ENCODE results near the gene FAM25A.
"Not testable (repeated sequence)": the region's sequence is repeated elsewhere in the genome, so short reads cannot be mapped to it uniquely, and the experiment has no call there.

DNA sequence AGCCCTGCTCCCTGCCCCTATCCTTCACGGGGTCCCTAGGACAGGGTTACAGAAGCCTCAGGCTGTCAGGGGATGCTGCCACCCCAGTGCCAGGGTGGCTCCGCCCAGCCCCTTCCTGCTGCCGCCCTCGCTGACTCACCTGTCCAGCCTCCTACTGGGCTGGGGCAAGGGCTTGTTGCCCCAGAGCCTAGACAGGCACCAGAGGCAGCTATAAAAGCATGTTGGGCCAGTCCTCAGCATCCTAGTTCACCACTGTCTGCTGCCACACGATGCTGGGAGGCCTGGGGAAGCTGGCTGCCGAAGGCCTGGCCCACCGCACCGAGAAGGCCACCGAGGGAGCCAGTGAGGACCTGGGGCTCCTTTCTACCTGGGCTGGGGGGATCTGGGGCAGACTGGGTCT, at the start of gene FAM25A:
- TF ChIP-seq, protein P1, sequence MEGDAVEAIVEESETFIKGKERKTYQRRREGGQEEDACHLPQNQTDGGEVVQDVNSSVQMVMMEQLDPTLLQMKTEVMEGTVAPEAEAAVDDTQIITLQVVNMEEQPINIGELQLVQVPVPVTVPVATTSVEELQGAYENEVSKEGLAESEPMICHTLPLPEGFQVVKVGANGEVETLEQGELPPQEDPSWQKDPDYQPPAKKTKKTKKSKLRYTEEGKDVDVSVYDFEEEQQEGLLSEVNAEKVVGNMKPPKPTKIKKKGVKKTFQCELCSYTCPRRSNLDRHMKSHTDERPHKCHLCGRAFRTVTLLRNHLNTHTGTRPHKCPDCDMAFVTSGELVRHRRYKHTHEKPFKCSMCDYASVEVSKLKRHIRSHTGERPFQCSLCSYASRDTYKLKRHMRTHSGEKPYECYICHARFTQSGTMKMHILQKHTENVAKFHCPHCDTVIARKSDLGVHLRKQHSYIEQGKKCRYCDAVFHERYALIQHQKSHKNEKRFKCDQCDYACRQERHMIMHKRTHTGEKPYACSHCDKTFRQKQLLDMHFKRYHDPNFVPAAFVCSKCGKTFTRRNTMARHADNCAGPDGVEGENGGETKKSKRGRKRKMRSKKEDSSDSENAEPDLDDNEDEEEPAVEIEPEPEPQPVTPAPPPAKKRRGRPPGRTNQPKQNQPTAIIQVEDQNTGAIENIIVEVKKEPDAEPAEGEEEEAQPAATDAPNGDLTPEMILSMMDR (IDR thresholded peaks at IDR 0.05): not testable (repeated sequence)
- not testable (repeated sequence) for TF ChIP-seq EP300 (IDR thresholded peaks at IDR 0.05; ENCODE audit: low read depth); POLR2AphosphoS5 (IDR thresholded peaks at IDR 0.05); POLR2A (IDR thresholded peaks at IDR 0.05)

Data from transverse colon (tissue), 4 donors.